Measurements from ENCODE around the gene PTGDR2. TPM values are rescaled to one million over a fixed set of nuclear protein-coding genes. Genes with fewer than 3 reads are reported as not detected.

Gene PTGDR2
- 0.81 and 2.6 TPM in 2 replicates for total RNA-seq

DNA sequence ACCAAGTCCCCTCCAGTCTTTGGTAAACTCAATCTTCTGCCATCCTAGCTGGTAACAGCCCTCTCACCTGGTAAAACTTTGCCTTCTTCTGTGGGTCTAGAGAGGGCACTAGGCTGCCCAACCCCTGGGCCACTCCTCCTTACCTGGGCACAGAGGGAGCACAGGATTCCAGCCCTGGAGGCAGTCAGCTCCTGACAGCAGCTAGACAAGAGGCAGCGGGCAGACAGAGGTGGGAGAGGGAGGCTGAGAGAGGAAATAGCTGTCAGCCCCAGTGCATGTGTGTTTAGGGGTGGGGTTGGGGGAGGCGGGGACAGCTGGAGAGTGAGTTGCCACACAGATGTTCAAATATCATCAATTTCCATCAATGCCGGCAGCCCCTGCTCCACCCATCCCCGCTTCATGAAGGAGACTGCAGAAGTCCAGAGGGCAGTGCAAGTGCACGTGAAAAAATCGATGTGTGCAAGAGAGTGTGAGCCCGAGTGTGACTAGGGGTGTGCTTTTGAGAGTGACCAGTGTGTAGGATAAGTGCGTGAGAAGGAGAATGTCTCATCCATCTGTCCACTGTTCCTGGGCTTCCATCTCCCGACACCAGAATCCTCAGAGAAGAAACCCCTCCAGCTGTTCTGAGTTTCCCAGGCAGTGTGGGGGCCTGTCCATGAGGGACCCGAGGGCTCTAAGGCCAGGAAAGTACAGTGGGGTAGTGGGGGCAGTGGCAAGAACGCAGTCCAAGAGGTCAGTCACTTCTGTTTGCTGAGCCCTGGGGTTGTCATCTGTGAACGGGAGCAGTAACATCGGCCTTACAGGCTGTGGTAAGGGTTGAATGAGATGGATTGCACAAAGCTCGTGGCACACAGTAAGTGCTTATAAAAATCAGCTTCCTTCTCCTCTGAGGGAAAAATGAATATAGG, at the start of gene PTGDR2:
PTGDR2 (minus strand) TSS at position 225 of the 908 bp plus-strand sequence. CDS start 2,228 bp downstream, outside the sequence.

DNA sequence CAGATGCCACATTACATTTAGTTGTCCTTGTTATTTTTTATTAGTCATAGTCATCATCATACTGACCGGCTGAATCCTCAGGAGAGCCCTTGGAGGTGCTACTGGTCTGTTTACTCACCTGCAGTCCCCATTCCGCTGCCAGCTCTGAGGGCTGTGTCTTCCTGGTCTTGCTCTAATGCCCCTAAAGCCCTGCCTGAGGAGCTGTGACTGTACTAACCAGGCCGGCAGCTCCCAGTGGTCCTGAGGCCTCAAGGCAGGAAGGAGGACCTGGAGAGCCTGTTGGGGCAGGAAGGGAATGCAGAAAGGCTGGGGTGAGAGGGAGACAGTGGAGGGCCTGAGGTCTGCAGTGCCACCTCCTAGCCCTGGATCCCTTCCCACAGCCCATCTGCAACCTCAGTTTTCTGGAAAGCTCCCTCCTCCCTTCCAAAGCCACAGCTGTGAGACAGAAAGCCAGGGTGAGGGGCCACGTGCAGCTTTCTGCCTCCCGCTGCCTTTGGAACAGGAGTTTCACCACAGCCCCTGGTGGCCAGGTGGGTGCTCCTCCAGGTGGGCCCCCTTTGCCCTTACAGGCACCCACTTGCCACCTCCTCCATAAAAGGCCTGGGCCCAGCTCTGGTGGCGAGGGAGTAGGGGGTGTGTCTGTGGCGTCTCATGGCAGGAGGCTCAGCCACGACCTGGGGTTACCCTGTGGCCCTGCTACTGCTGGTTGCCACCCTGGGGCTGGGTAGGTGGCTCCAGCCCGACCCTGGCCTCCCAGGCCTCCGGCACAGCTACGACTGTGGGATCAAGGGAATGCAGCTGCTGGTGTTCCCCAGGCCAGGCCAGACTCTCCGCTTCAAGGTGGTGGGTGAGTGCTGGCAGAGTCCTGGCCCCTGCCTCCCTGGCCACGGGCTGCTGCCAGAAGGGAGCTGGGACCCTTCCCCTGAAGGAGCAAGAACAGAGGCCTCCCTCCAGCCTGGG, 11.4 kb upstream of the PTGDR2 start, which contains the start of gene ZP1:
ZP1 (plus strand) TSS at position 632 of the 960 bp plus-strand sequence; CDS start at position 652, 20 bp downstream.

DNA sequence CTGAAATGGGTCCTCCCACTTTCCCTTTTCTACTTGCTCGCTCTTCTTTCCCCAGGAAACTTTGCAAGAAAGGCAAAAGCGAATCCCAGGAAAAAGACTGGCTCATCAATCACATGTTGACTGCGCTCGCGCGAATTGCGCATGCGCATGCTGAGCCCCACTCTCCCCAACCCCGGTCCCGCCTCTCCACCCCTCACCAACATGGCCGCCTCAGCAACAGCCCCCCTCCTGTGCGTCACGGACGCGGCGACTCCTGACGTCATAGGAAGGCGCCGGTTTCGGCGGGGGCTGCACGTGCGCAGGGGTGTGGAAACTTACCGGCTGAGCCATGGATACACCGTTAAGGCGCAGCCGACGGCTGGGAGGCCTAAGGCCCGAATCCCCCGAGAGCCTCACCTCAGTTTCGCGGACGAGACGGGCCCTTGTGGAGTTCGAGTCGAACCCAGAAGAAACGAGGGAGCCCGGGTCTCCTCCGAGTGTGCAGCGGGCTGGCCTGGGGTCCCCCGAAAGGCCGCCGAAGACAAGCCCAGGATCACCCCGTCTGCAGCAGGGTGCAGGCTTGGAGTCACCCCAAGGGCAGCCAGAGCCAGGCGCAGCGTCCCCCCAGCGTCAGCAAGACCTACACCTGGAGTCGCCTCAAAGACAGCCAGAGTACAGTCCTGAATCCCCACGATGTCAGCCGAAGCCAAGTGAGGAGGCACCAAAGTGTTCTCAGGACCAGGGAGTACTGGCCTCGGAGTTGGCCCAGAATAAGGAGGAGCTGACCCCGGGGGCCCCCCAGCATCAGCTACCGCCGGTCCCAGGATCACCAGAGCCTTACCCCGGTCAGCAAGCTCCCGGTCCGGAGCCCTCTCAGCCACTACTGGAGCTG, 13.7 kb downstream of the PTGDR2 start, which contains the start of gene CCDC86:
CCDC86 (plus strand) TSS at position 317 of the 871 bp plus-strand sequence; CDS start at position 329, 12 bp downstream.

Other genes with a start within 250 kb of the PTGDR2 start
- not detected in 2 replicates for gene MS4A8, start 156.3 kb downstream of the PTGDR2 start, total RNA-seq
- gene MS4A18, start 131.2 kb downstream of the PTGDR2 start, total RNA-seq: not detected in 2 replicates
- not detected in 2 replicates for gene MS4A15, start 99.1 kb downstream of the PTGDR2 start, total RNA-seq
- not detected in 2 replicates for gene MS4A10, start 70.6 kb downstream of the PTGDR2 start, total RNA-seq
- gene CCDC86, start 13.8 kb downstream of the PTGDR2 start, total RNA-seq: 13.8 TPM in 2 replicates
- gene ZP1, start 11.6 kb upstream of the PTGDR2 start, total RNA-seq: 0.12 TPM in 1 of 2 replicates, not detected in the other
- 47.1 and 47.5 TPM in 2 replicates for gene PRPF19, start 50.6 kb upstream of the PTGDR2 start, total RNA-seq
- 32.5 and 34.1 TPM in 2 replicates for gene TMEM109, start 58.2 kb upstream of the PTGDR2 start, total RNA-seq
- gene TMEM132A, start 68.5 kb upstream of the PTGDR2 start, total RNA-seq: 16.0 and 20.4 TPM in 2 replicates
- 18.9 and 27.3 TPM in 2 replicates for gene SLC15A3, start 96.2 kb upstream of the PTGDR2 start, total RNA-seq
- gene CD6, start 115.7 kb upstream of the PTGDR2 start, total RNA-seq: not detected in 2 replicates
- gene CD5, start 246.5 kb upstream of the PTGDR2 start, total RNA-seq: not detected in 2 replicates